Right lobe of liver (tissue), 4 donors: ENCODE measurements around the gene ATXN1.

ENCODE experiments used
- CTCF ChIP-seq, 4 donors: fragments of 200-600 bp in 3 of 4; fragments of 450-650 bp in 1 of 4; IDR thresholded peaks; one replicate each; pipeline versions ENCODE4 v1.5.1 to v1.8.0; 2016 to 2022; ENCODE audit warnings: antibody characterized with exemption in 4 of 4, mild to moderate bottlenecking in 2 of 4
- POLR2A ChIP-seq: fragments of 450-650 bp; IDR thresholded peaks from one replicate; pipeline ENCODE4 v1.6.1; 2017; ENCODE audit warnings: antibody characterized with exemption, mild to moderate bottlenecking
- donor health status: DM: no; HTN: no; CAD: no.
- donor health status: DM: no; HTN: no; CAD: no.
- donor health status: DM: no; HTN: yes; CAD: no.

- TF ChIP-seq CTCF (IDR thresholded peaks at IDR 0.05) = no peak
- no peak for TF ChIP-seq POLR2A
Measured at GRCh38 chr6:16389642-16390041, 371.6 kb downstream of the ATXN1 start.
